NT2/D1 (cell line): ENCODE measurements around the gene FAIM2.
A peak's percentile ranks its signal among the peaks of the same experiment; 100 is the strongest.

ENCODE experiments used
- DNase-seq: peaks from one replicate; pipeline ENCODE4 v3.0.0-alpha.2; 2011; ENCODE audit warnings: low read depth, low spot score
- H3K27me3 ChIP-seq: 2 replicates; pipeline ENCODE4 v1.6.0; 2011; ENCODE audit warnings: mild to moderate bottlenecking; ENCODE audit not compliant: insufficient read length, insufficient read depth
- H3K36me3 ChIP-seq: 2 replicates; pipeline ENCODE4 v1.6.1; 2011; ENCODE audit warnings: mild to moderate bottlenecking, low read length, mixed read lengths; ENCODE audit not compliant: insufficient read depth, insufficient read length
- H3K4me1 ChIP-seq: 2 replicates; pipeline ENCODE4 v1.5.1; 2011; ENCODE audit not compliant: insufficient read depth, insufficient read length
- H3K4me3 ChIP-seq: 2 replicates; pipeline ENCODE4 v1.5.1; 2011; ENCODE audit warnings: low read depth; ENCODE audit not compliant: insufficient read length
- H3K9ac ChIP-seq: 2 replicates; pipeline ENCODE4 v1.6.0; 2011; ENCODE audit warnings: low read depth; ENCODE audit not compliant: insufficient read length
- H3K9me3 ChIP-seq: 2 replicates; pipeline ENCODE4 v1.5.1; 2011; ENCODE audit warnings: mild to moderate bottlenecking, low read length; ENCODE audit not compliant: insufficient read depth
- SUZ12 ChIP-seq: IDR thresholded peaks from 2 replicates; pipeline ENCODE4 v1.6.1; 2011; ENCODE audit not compliant: insufficient read length, insufficient read depth; ENCODE audit errors: extremely low read depth
- YY1 ChIP-seq: IDR thresholded peaks from 2 replicates; pipeline ENCODE4 v1.6.1; 2011; ENCODE audit not compliant: insufficient read length, insufficient read depth
- ZNF274 ChIP-seq: IDR thresholded peaks from 2 replicates; pipeline ENCODE4 v1.6.1; 2011; ENCODE audit warnings: mild to moderate bottlenecking, low read depth, low read length

Gene FAIM2

GRCh38 chr12:49825971-49826421 is 77.7 kb downstream of the FAIM2 start:
- Histone ChIP-seq H3K4me3 (no peak overlapping the region), H3K27me3 (no peaks in the 10 kb centered on the region), H3K9ac (peak overlapping the region; percentile 33), H3K9me3 (no peaks in the 10 kb centered on the region), H3K4me1 (peaks cover 28% of the 10 kb centered on the region), H3K36me3 (peaks cover 44% of the 10 kb centered on the region)
- no peak for DNase-seq
- TF ChIP-seq SUZ12 (no peak), YY1 (no peak), ZNF274 (no peak)

GRCh38 chr12:49825360-49825970 is 78.2 kb downstream of the FAIM2 start:
- no peak for TF ChIP-seq SUZ12
- TF ChIP-seq YY1 = no peak
- no peak for TF ChIP-seq ZNF274
- DNase-seq = no peak
- H3K27me3 ChIP-seq = no peaks in the 10 kb centered on the region
- no peaks in the 10 kb centered on the region for H3K9me3 ChIP-seq
- peaks cover 44% of the 10 kb centered on the region for H3K36me3 ChIP-seq
- H3K4me1 ChIP-seq = peaks cover 31% of the 10 kb centered on the region
- H3K9ac ChIP-seq = peak overlapping the region; percentile 33
- no peak overlapping the region for H3K4me3 ChIP-seq

DNA sequence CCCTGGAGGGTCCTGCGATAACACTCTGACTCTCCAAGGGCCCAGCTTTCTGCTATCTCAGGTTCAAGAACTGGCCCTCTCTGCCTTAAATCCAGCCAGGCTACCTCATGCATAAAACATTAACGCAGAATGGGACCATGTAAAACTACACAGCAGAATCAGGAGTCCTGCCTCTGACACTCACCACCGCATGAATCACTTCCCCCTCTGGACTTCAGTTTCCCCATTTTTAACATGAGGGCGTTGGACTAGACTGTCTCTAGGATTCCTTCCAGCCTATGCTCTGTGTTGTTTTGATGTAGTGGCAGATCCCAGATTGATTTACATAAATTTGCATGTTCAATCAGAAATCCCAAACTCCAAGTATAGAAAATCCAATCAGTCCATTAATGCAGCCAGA is 78.8 kb downstream of the FAIM2 start:
- Histone ChIP-seq H3K36me3 (peaks cover 44% of the 10 kb centered on the region), H3K4me1 (peaks cover 31% of the 10 kb centered on the region), H3K9me3 (no peaks in the 10 kb centered on the region), H3K9ac (no peak overlapping the region), H3K27me3 (no peaks in the 10 kb centered on the region), H3K4me3 (no peak overlapping the region)
- no peak for TF ChIP-seq YY1
- no peak for TF ChIP-seq SUZ12
- TF ChIP-seq ZNF274 = no peak
- DNase-seq = no peak

DNA sequence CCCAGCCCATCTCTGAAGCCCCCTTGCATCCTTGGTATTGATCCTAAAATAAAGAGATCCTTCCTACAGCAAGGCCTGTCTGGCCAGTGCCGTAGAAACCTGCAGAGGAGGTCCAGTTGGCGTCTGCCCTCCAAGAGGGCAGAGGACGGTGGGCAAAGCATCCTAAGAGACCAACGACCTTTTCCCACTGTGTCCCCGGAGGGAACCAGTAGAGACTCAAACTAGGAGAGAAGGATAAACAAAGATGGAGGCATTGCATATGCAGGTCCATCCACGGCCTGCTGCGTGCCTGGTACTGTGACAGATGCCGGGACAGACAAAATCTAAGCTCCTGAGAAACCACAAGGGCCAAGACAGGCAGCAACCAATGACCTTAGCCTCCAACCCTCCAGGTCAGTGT is 79.3 kb downstream of the FAIM2 start:
- TF ChIP-seq SUZ12 = no peak
- no peak for TF ChIP-seq YY1
- no peak for TF ChIP-seq ZNF274
- Histone ChIP-seq H3K36me3 (peaks cover 44% of the 10 kb centered on the region), H3K4me3 (no peak overlapping the region), H3K9ac (no peak overlapping the region), H3K9me3 (no peaks in the 10 kb centered on the region), H3K27me3 (no peaks in the 10 kb centered on the region), H3K4me1 (peaks cover 31% of the 10 kb centered on the region)
- no peak for DNase-seq

GRCh38 chr12:49823951-49824350 is 79.7 kb downstream of the FAIM2 start:
- peaks cover 31% of the 10 kb centered on the region for H3K4me1 ChIP-seq
- no peak overlapping the region for H3K4me3 ChIP-seq
- H3K9ac ChIP-seq = peak overlapping the region; percentile 23
- H3K36me3 ChIP-seq = peaks cover 44% of the 10 kb centered on the region
- H3K9me3 ChIP-seq = no peaks in the 10 kb centered on the region
- no peak for DNase-seq
- H3K27me3 ChIP-seq = no peaks in the 10 kb centered on the region
- TF ChIP-seq ZNF274 (no peak), SUZ12 (no peak), YY1 (no peak)

DNA sequence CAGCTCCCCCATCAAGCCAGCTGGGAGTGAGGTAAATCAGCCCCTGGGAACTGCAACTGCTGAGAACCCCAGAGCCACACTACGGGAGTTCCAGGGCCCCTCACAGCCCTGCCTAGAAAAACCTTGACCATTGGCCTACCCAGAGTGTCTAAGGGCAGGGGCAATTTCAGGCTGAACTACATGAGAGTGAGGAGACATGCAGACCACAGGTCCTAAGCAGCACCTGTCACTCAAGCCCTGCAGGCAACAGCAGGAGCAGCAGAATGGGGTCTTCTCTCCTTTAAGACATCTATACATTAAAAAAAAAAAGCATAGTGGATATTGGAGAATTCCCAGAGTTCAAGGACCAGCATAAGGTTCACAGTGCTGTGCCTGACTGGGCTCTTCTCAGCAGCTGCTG is 80.3 kb downstream of the FAIM2 start:
- Histone ChIP-seq H3K27me3 (no peaks in the 10 kb centered on the region), H3K9ac (no peak overlapping the region), H3K9me3 (no peaks in the 10 kb centered on the region), H3K4me1 (peaks cover 31% of the 10 kb centered on the region), H3K36me3 (peaks cover 44% of the 10 kb centered on the region), H3K4me3 (no peak overlapping the region)
- no peak for DNase-seq
- TF ChIP-seq ZNF274 (no peak), SUZ12 (no peak), YY1 (no peak)

- peaks cover 41% of the 10 kb centered on the region for H3K36me3 ChIP-seq
- no peak overlapping the region for H3K9ac ChIP-seq
- TF ChIP-seq ZNF274 (no peak), SUZ12 (no peak)
- H3K9me3 ChIP-seq = no peaks in the 10 kb centered on the region
- H3K27me3 ChIP-seq = no peaks in the 10 kb centered on the region
- H3K4me1 ChIP-seq = peaks cover 24% of the 10 kb centered on the region
- DNase-seq = no peak
- H3K4me3 ChIP-seq = no peak overlapping the region
Measured at GRCh38 chr12:49821373-49822287, 82.1 kb downstream of the FAIM2 start.
